Endothelial cell (in vitro differentiated cells): ENCODE measurements around the gene PRKACG. TPM values are rescaled to one million over a fixed set of nuclear protein-coding genes. Genes with fewer than 3 reads are reported as not detected.

ENCODE experiments used
- DNase-seq: peaks from one replicate; pipeline ENCODE4 v3.0.0; 2021; ENCODE audit warnings: low spot score
- H3K27ac Mint-ChIP-seq: one replicate; pipeline ENCODE4 v1.8.0; 2021; ENCODE audit warnings: mixed read lengths, inconsistent platforms; ENCODE audit not compliant: unreplicated experiment
- H3K27me3 Mint-ChIP-seq: one replicate; pipeline ENCODE4 v1.8.0; 2021; ENCODE audit warnings: mild to moderate bottlenecking, moderate library complexity, mixed read lengths, inconsistent platforms; ENCODE audit not compliant: unreplicated experiment
- H3K36me3 Mint-ChIP-seq: one replicate; pipeline ENCODE4 v1.8.0; 2021; ENCODE audit warnings: mild to moderate bottlenecking, low read depth, mixed read lengths, inconsistent platforms; ENCODE audit not compliant: unreplicated experiment
- H3K4me1 Mint-ChIP-seq: one replicate; pipeline ENCODE4 v1.8.0; 2021; ENCODE audit warnings: mild to moderate bottlenecking, mixed read lengths, inconsistent platforms; ENCODE audit not compliant: unreplicated experiment
- H3K4me3 Mint-ChIP-seq: one replicate; pipeline ENCODE4 v1.8.0; 2021; ENCODE audit warnings: mild to moderate bottlenecking, mixed read lengths, inconsistent platforms; ENCODE audit not compliant: unreplicated experiment
- H3K9me3 Mint-ChIP-seq: one replicate; pipeline ENCODE4 v1.8.0; 2021; ENCODE audit warnings: mixed read lengths, inconsistent platforms; ENCODE audit not compliant: unreplicated experiment
- CTCF ChIP-seq: fragments of 200-600 bp; sonication (generic); IDR thresholded peaks from one replicate; pipeline ENCODE4 v1.5.0; 2021; ENCODE audit warnings: antibody characterized with exemption; ENCODE audit not compliant: unreplicated experiment
- total RNA-seq: library from RNA; stranded (reverse); fragmentation: NEBNext Ultra II Directional; extraction: Animal tissue kit (Norgen Biotek cat#: 25700); gene quantifications from one replicate; pipeline ENCODE4 v1.2.1, GENCODE V29; 2021; ENCODE audit not compliant: unreplicated experiment

Gene PRKACG
- total RNA-seq, 1 donor from 2014 or later = not detected

DNA sequence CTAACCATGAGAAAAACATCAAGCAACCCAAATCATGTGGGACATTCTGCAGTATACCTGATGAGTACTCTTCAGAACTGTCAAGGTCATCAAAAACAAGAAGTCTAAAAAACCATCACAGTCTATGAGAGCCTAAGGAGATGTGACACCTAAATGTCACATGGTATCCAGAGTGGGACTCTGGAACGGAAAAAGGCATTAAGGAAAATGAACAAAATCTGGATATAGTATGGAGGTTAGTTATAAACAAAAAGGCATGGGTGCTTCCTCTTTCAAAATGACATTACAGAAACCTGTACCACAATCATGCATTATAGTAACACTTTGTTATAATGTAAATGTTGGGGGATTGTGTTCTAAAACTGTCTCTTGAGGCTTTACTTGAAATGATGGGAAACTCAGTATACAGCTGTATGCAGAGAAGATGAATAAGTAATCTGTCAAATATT, 47.4 kb downstream of the PRKACG start:
- H3K9me3 Mint-ChIP-seq = no peaks in the 10 kb centered on the region

GRCh38 chr9:68964765-68965164, 49.1 kb downstream of the PRKACG start:
- Mint-ChIP-seq H3K4me3 (no peak overlapping the region), H3K36me3 (peaks cover 4% of the 10 kb centered on the region), H3K27me3 (no peaks in the 10 kb centered on the region), H3K9me3 (no peaks in the 10 kb centered on the region), H3K27ac (no peak overlapping the region), H3K4me1 (peaks cover 3% of the 10 kb centered on the region)
- no peak for TF ChIP-seq CTCF
- DNase-seq = no peak

More for the DNA sequence above, 47.4 kb downstream of the PRKACG start:
- Mint-ChIP-seq H3K36me3 (no peaks in the 10 kb centered on the region), H3K4me1 (peaks cover 4% of the 10 kb centered on the region), H3K27ac (no peak overlapping the region), H3K4me3 (no peak overlapping the region), H3K27me3 (no peaks in the 10 kb centered on the region)
- no peak for TF ChIP-seq CTCF
- DNase-seq = no peak

DNA sequence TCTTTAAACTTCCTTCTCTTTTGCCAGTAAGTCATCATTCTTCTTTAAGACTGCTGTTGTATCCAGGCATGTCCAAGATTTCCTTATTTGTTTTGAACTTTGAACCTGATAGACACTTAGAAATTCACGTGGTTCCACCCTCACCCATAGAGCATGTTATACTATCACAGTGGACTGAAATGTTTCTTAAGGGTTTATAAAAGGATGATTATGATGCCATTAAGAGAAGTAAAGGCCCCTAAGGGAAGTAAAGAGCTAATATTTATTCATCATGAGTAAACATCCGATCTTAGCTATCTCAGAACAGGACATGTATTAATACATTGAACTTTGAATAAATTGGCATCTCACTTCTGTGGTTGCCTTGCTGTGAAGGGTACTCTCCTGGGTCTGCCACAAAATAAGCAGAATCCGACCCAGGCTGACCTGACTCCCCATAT, 49.8 kb downstream of the PRKACG start:
- DNase-seq = no peak
- peaks cover 4% of the 10 kb centered on the region for H3K36me3 Mint-ChIP-seq
- no peak overlapping the region for H3K27ac Mint-ChIP-seq
- H3K4me3 Mint-ChIP-seq = no peak overlapping the region
- H3K4me1 Mint-ChIP-seq = peaks cover 3% of the 10 kb centered on the region
- TF ChIP-seq CTCF = no peak
- H3K27me3 Mint-ChIP-seq = no peaks in the 10 kb centered on the region
- no peaks in the 10 kb centered on the region for H3K9me3 Mint-ChIP-seq

DNA sequence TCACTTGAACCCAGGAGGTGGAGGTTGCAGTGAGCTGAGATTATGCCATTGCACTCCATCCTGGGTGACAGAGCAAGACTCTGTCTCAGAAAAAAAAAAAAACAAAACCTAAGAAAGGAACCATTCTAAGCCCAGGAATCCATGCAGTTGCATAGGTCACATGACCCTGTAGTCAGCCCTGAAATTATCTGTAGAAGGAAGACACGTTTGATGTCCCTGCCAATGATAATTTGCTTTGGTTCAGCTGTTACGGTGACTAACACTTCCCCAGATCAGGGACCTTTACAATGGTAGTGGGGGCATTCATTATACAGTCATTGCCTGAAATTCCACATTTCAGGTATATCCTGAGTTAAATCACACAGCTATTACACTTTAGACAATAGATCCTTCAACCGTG, 50.5 kb downstream of the PRKACG start:
- no peak for DNase-seq
- no peaks in the 10 kb centered on the region for H3K27me3 Mint-ChIP-seq
- H3K27ac Mint-ChIP-seq = no peak overlapping the region
- H3K9me3 Mint-ChIP-seq = no peaks in the 10 kb centered on the region
- no peak overlapping the region for H3K4me3 Mint-ChIP-seq
- H3K36me3 Mint-ChIP-seq = peaks cover 4% of the 10 kb centered on the region
- H3K4me1 Mint-ChIP-seq = peaks cover 3% of the 10 kb centered on the region
- no peak for TF ChIP-seq CTCF

Other genes with a start within 250 kb of the PRKACG start
- 14.4 TPM for gene FXN, start 21.6 kb upstream of the PRKACG start, total RNA-seq
- gene TJP2, start 160.2 kb upstream of the PRKACG start, total RNA-seq = 198 TPM